Measurements from ENCODE around the gene PTTG1IP. TPM values are rescaled to one million over a fixed set of nuclear protein-coding genes. Genes with fewer than 3 reads are reported as not detected.

The PTTG1IP gene
- total RNA-seq, 4 donors from 2014 or later, result 175 to 328 (median 234) TPM

DNA sequence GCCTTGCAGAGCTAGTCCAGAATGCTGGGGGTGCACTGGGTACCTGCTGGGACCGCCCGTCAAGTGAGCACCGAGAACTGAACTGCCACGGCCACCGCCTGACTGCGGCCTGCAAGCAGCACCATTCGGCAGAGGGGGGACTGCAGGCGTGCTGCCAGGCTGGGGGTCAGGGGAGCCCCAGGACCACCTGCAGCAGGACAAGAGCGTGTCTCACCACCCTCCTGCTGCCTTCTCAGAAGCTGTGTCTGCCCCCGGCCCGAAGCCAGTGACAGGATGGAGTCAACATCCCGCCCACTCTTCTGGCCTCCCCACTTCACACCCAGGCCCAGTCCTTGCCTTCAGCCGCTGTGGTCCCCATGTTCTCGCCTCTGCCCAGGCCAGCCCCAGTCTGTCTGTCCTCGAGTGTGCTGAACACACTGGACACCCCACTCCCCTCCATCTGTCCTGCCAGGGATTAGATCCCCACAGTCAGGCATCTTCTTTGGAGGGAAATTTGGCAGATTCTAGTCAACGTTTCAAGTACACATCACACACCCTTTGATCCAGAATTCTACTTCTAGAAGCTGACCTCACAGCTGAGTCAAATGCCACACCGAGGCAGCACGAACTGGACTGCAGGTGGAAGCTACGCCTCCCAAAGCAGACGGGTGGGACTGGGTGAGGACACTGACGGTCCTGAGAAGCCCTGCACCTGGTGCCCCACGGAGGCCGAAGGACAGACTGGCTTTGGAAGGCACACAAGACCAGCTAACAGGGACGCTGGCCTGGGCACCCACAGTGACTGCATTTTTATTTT lies 26.0 kb downstream of the PTTG1IP start:
- WGBS, 2 donors, result 80% methylated on average over 18 to 24 of the region's 24 CpGs
- no peak overlapping the region for H3K4me3 ChIP-seq
- no peak for DNase-seq (ENCODE audit: low spot score in 2 of 2)
- TF ChIP-seq, protein P1, sequence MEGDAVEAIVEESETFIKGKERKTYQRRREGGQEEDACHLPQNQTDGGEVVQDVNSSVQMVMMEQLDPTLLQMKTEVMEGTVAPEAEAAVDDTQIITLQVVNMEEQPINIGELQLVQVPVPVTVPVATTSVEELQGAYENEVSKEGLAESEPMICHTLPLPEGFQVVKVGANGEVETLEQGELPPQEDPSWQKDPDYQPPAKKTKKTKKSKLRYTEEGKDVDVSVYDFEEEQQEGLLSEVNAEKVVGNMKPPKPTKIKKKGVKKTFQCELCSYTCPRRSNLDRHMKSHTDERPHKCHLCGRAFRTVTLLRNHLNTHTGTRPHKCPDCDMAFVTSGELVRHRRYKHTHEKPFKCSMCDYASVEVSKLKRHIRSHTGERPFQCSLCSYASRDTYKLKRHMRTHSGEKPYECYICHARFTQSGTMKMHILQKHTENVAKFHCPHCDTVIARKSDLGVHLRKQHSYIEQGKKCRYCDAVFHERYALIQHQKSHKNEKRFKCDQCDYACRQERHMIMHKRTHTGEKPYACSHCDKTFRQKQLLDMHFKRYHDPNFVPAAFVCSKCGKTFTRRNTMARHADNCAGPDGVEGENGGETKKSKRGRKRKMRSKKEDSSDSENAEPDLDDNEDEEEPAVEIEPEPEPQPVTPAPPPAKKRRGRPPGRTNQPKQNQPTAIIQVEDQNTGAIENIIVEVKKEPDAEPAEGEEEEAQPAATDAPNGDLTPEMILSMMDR (IDR thresholded peaks at IDR 0.05), result no peak
- TF ChIP-seq POLR2A (IDR thresholded peaks at IDR 0.05) (no peak), EP300 (IDR thresholded peaks at IDR 0.05) (no peak)
- no peaks in the 10 kb centered on the region for H3K9me3 ChIP-seq
- peaks cover 3 to 41% (median 7%) of the 10 kb centered on the region in 3 donors for H3K36me3 ChIP-seq
- peaks cover 0 to 21% (median 17%) of the 10 kb centered on the region in 4 donors for H3K4me1 ChIP-seq
- H3K27ac ChIP-seq, result no peak overlapping the region
- peaks cover 0 to 9% of the 10 kb centered on the region in 2 donors for H3K27me3 ChIP-seq

DNA sequence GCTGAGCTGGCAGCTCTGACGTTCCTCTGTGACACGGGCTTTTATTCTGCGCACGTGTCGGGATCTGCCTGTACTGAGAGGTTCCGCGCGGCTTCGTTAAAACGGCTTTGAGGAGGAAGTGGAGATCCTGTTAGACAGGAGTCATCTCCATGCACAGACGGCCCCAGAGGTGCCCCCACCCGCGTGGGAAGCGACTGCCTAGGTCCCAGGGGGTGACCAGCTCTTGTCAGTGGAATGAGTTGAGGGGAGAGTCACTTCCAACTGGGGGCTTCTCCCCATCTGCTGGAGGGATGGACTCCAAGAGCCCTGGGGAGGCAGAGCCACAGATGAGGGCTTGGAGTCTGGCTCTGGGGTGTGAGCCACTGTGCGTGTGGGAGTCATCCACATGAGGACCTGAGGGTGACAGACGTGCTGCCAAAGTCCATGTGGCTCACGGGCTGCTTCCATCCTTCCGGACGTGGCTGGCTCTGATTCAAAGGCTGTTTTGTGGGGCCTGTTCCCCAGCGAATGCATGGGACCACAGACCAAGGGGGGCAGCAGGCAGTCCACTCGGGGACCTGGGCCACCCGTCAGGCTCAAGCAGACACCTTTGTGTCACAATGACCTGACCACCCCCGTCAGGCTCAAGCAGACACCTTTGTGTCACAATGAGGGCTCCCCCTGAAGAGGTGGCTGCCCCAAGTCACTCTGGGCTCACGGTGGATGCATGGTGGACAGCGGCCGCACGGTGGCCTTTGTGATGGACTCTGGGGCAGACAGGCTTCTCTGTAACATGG lies 26.8 kb downstream of the PTTG1IP start:
- WGBS, 2 donors, result 23 to 33% methylated on average over 19 to 27 of the region's 27 CpGs
- peaks cover 0 to 13% of the 10 kb centered on the region in 2 donors for H3K27me3 ChIP-seq
- H3K4me1 ChIP-seq, result peaks cover 0 to 21% (median 17%) of the 10 kb centered on the region in 4 donors
- TF ChIP-seq, protein P1 (IDR thresholded peaks at IDR 0.05), result no peak
- no peak for TF ChIP-seq EP300 (IDR thresholded peaks at IDR 0.05)
- no peak for TF ChIP-seq POLR2A (IDR thresholded peaks at IDR 0.05)
- H3K9me3 ChIP-seq, result no peaks in the 10 kb centered on the region
- peak overlapping the region in 1 of 4 donors; percentile 45 for H3K4me3 ChIP-seq
- peaks cover 3 to 34% (median 7%) of the 10 kb centered on the region in 3 donors for H3K36me3 ChIP-seq
- H3K27ac ChIP-seq, result peak overlapping the region in 1 of 4 donors; percentile 46
- peak; percentile 49 to 68 for DNase-seq (ENCODE audit: low spot score in 2 of 2)

DNA sequence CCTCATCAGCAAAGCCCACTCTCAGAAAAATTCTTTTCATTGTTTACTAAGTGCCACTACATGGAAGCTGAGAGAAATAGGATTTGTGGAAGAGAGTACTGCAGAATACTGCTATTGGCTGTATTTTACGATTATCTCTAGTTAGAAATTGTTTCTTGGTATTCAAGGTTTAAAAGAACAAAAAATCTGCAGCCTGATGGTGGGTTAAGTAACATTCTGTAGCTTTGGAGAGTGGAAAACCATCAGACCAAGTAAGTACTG lies 27.3 kb downstream of the PTTG1IP start:
- TF ChIP-seq EP300 (IDR thresholded peaks at IDR 0.05) (peak in 1 of 2 donors; percentile 21), POLR2A (IDR thresholded peaks at IDR 0.05) (no peak)
- Histone ChIP-seq H3K4me3 (peak overlapping the region in 3 of 4 donors; percentile 20 to 45 (median 31)), H3K36me3 (peaks cover 3 to 28% (median 7%) of the 10 kb centered on the region in 3 donors), H3K27me3 (peaks cover 0 to 13% of the 10 kb centered on the region in 2 donors), H3K27ac (peak overlapping the region in 2 of 4 donors; percentile 18 to 46), H3K4me1 (peaks cover 0 to 21% (median 17%) of the 10 kb centered on the region in 4 donors), H3K9me3 (no peaks in the 10 kb centered on the region)
- DNase-seq (ENCODE audit: low spot score in 2 of 2), result no peak
- 14 to 31% methylated on average over 1 of the region's 1 CpG for WGBS, 2 donors

DNA sequence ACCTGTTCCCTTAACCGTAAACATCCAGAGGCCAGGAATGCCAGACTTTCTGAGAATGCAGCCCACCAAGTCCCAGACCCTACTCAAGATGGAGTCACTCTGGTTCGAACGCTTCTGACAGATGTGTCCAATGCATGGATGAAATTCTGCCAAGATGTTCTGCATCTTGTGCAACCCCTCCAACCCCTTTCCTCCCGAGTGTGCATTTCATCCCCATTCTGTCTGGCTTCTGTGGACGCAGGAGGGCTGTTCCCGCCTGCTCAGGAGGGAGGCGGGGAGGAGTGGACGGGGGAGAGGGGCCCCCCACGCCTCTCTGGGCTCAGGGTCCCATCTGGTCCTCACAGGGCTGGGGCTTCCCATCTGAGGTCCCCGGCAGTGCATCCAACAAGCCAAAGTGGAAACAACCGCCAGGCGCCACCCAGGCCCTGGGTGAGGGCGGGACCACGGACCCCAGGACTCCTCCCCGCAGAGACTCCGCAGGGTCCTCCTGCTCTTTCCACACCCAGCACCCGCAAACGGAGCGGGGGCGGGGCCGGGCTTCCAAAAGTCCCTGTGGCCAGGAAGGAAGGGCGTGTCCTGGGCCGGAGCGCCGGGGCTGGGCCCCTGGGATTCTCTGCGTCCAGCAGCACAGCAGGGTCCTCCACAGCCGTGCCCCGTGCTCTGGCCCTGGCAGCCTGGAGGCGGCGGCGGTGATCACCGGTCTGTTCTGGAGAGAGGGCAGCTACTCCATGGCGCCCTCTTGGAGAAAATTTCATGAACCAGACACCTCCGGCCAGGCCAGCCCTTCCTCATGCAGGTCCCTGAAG lies 27.9 kb downstream of the PTTG1IP start:
- Histone ChIP-seq H3K27ac (peak overlapping the region in 3 of 4 donors; percentile 18 to 52 (median 46)), H3K4me3 (peak overlapping the region; percentile 20 to 45 (median 34))
- TF ChIP-seq EP300 (IDR thresholded peaks at IDR 0.05), result no peak
- TF ChIP-seq, protein P1 (IDR thresholded peaks at IDR 0.05), result peak in 2 of 5 experiments; percentile 14 to 35

DNA sequence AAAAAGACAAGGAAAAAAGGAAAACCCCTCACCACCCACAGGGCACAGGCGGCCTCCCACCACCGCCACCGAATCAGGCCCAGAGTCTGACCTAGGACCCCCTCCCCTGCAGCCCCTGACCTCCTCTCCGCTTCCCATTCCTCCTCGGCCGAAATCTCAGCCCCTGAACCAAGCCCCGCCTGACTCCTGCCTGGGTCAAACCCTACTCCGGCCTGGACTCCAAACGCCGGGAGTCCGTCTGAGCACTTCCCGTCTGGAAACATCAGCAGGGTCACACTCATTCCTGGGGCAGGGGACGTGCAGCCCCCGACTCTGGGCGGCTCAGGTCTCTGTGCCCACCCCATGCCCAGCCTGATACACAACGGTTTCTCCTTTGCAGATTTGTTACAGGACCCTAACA lies 29.2 kb downstream of the PTTG1IP start:
- H3K27me3 ChIP-seq, result peaks cover 0 to 13% of the 10 kb centered on the region in 2 donors

More for the DNA sequence above, 27.9 kb downstream of the PTTG1IP start:
- Histone ChIP-seq H3K36me3 (peaks cover 3 to 23% (median 7%) of the 10 kb centered on the region in 3 donors), H3K27me3 (peaks cover 0 to 13% of the 10 kb centered on the region in 2 donors), H3K9me3 (no peaks in the 10 kb centered on the region), H3K4me1 (peaks cover 0 to 21% (median 17%) of the 10 kb centered on the region in 4 donors)
- 6 to 12% methylated on average over 10 to 31 of the region's 34 CpGs for WGBS, 2 donors
- peak; percentile 21 to 30 for DNase-seq (ENCODE audit: low spot score in 2 of 2)

More for the DNA sequence above, 29.2 kb downstream of the PTTG1IP start:
- no peak for DNase-seq (ENCODE audit: low spot score in 2 of 2)
- Histone ChIP-seq H3K9me3 (no peaks in the 10 kb centered on the region), H3K4me1 (peaks cover 0 to 21% (median 17%) of the 10 kb centered on the region in 4 donors), H3K4me3 (no peak overlapping the region), H3K27ac (no peak overlapping the region), H3K36me3 (peaks cover 0 to 9% (median 0%) of the 10 kb centered on the region in 3 donors)
- 42 to 44% methylated on average over 16 of the region's 16 CpGs for WGBS, 2 donors
- no peak for TF ChIP-seq POLR2A (IDR thresholded peaks at IDR 0.05)
- TF ChIP-seq, protein P1 (IDR thresholded peaks at IDR 0.05), result no peak
- no peak for TF ChIP-seq EP300 (IDR thresholded peaks at IDR 0.05)

All from tibial nerve (tissue), 4 donors.